ENCODE results near the gene ITLN2. TPM values are rescaled to one million over a fixed set of nuclear protein-coding genes. Genes with fewer than 3 reads are reported as not detected.

ITLN2 gene
- total and polyA plus RNA-seq, 9 of the 15 experiments (the other 6 are each of a cell fraction or from before 2014, with no cell fraction given) = not detected

GRCh38 chr1:160972939-160973338 lies 18.3 kb upstream of the ITLN2 start:
- no TSS peak for BruUV-seq (replicated peaks)
- in situ Hi-C loops (cut with MboI) (no loop called here), intact Hi-C loops (cut with micrococcal nuclease) (no loop called here)
- TF ChIP-seq MAX (CRISPR knock-in tag; IDR thresholded peaks at IDR 0.05) (no peak), NEUROD1 (IDR thresholded peaks at IDR 0.05; ENCODE audit: borderline replicate concordance, low read depth, low read length, partially characterized antibody) (no peak), ZNF77 (CRISPR knock-in tag; IDR thresholded peaks at IDR 0.05) (no peak), THAP12 (CRISPR knock-in tag; IDR thresholded peaks at IDR 0.05) (no peak), GTF3C2 (IDR thresholded peaks at IDR 0.05; ENCODE audit: borderline replicate concordance, extremely low read depth, insufficient read length) (no peak), MYC (IDR thresholded peaks at IDR 0.05; ENCODE audit: low read depth, low read length) (no peak), MYC (CRISPR knock-in tag; IDR thresholded peaks at IDR 0.05; ENCODE audit: borderline replicate concordance, low read depth) (no peak), E2F3 (CRISPR knock-in tag; IDR thresholded peaks at IDR 0.05) (no peak), PCBP2 (IDR thresholded peaks at IDR 0.05; ENCODE audit: low read depth, low read length, poor library complexity, severe bottlenecking) (no peak), KDM4B (IDR thresholded peaks at IDR 0.05; ENCODE audit: borderline replicate concordance in 2 of 2, low read depth in 1 of 2) (no peak), ZNF583 (CRISPR knock-in tag; IDR thresholded peaks at IDR 0.05) (no peak), BRD9 (IDR thresholded peaks at IDR 0.05; ENCODE audit: low read depth, partially characterized antibody) (no peak), CEBPB (tag; IDR thresholded peaks at IDR 0.05) (no peak), GTF2A2 (tag; IDR thresholded peaks at IDR 0.05) (no peak)
- CTCF ChIA-PET (ENCODE audit: low intra/inter-chr PET ratio) = no interaction called here
- H3K36me3 ChIP-seq (ENCODE audit: control insufficient read depth, insufficient read depth, low read length) = no peaks in the 10 kb centered on the region
- no peaks in the 10 kb centered on the region for H3K4me1 ChIP-seq (replicated peaks in 1 of 2; ENCODE audit: control insufficient read depth in 2 of 2, insufficient read depth in 2 of 2, low read length in 2 of 2)
- H2AFZ ChIP-seq (ENCODE audit: low read depth, low read length) = no peak overlapping the region
- H3K4me3 ChIP-seq = no peak overlapping the region
- ATAC-seq = no peak
- DNase-seq (ENCODE audit: extremely low read depth in 1 of 4, low spot score in 3 of 4) = no peak
- H3K79me2 ChIP-seq (ENCODE audit: control insufficient read depth, insufficient read depth, low read length) = no peaks in the 10 kb centered on the region
- 0% methylated on average over 3 of the region's 3 CpGs for WGBS (ENCODE audit: insufficient coverage, low coverage, missing lambda C conversion rate)
- no peaks in the 10 kb centered on the region for H3K9me3 ChIP-seq (replicated peaks; ENCODE audit: control insufficient read depth, insufficient read depth, low read depth, low read length)
- no peaks in the 10 kb centered on the region for H4K20me1 ChIP-seq (replicated peaks; ENCODE audit: control insufficient read depth, insufficient read depth, low read length)
- no peak overlapping the region for H3K9ac ChIP-seq (ENCODE audit: insufficient read depth in 1 of 2, low read depth in 2 of 2, low read length in 2 of 2)
- H3K9me1 ChIP-seq (ENCODE audit: control insufficient read depth, insufficient read depth, low read length) = no peaks in the 10 kb centered on the region
- H3K27ac ChIP-seq (ENCODE audit: extremely low read depth, low read depth, low read length) = no peak overlapping the region
- POLR2A ChIA-PET = interaction anchor here (0.8 kb wide), 1 partner anchor 20 kb away, joined by 3 read pairs; no protein-coding TSS in a partner anchor
- no peak for FAIRE-seq
- no peak overlapping the region for H3K4me2 ChIP-seq (ENCODE audit: insufficient read depth, low read length)
- H3K27me3 ChIP-seq (ENCODE audit: control insufficient read depth in 2 of 2, insufficient read depth in 2 of 2, low read length in 2 of 2) = peaks cover 28 to 49% of the 10 kb centered on the region in 2 experiments
